Caco-2 (cell line): ENCODE data around the gene RAMACL. TPM values are rescaled to one million over a fixed set of nuclear protein-coding genes. Genes with fewer than 3 reads are reported as not detected.

Experiments
- total RNA-seq: library from RNA; stranded (reverse); gene quantifications from 2 replicates; pipeline ENCODE4 v1.2.3, GENCODE V29; 2022

RAMACL gene
- total RNA-seq, 1 experiment from 2014 or later = 0.20 TPM

Other genes with a start within 250 kb of the RAMACL start
- gene SFT2D1, start 244.1 kb downstream of the RAMACL start, total RNA-seq = 44.3 and 48.1 TPM in 2 replicates
- gene MPC1, start 203.7 kb downstream of the RAMACL start, total RNA-seq = 19.7 and 20.4 TPM in 2 replicates
- 5.5 and 5.6 TPM in 2 replicates for gene RPS6KA2, start 40.6 kb upstream of the RAMACL start, total RNA-seq